Measurements from ENCODE around the gene PIK3CA.
"Not testable (repeated sequence)": the region's sequence is repeated elsewhere in the genome, so short reads cannot be mapped to it uniquely, and the experiment has no call there.

The PIK3CA gene

DNA sequence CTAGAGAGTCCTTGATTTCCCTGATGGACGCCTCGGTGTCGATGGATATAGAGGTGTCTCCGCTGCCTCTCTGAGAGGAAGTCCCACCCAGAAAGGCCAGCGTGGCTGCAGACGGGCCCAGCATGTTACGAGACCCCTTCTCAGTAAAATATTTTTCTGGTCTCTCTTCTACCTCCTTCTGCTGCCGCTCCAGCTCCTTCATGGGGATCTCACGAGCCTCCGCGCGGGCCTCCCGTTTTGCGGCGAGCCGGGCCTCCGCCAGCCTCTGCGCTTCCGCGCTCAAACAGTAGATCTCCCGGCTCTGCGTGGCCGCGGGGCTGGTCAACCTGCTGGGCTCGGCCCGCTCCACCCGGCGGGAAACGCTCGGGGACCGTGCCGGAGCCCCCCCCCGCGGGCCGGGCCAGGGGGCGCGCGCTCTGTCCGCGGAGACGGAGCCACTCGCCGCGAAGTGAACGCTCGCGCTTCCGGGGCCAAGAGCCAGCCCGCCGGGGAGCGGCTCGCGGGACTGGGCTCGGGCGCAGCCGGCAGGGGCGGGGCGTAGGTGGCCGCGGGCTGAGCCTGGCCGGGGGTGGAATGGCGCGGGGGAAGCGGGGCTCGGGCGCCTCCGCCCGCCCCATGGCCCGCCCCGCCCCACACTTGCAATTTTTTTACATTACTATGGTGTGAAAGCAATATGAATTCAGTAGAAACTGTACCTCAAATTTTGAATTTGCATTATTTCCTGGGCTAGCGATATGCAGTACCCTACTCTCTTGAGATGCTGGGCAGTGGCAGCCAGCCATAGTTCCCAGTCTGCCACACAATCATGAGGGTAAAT is 113.0 kb downstream of the PIK3CA start:
- DNase-seq (ENCODE audit: low read depth in 3 of 3, low spot score in 1 of 3) = peak; percentile 4 to 39 (median 38)

DNA sequence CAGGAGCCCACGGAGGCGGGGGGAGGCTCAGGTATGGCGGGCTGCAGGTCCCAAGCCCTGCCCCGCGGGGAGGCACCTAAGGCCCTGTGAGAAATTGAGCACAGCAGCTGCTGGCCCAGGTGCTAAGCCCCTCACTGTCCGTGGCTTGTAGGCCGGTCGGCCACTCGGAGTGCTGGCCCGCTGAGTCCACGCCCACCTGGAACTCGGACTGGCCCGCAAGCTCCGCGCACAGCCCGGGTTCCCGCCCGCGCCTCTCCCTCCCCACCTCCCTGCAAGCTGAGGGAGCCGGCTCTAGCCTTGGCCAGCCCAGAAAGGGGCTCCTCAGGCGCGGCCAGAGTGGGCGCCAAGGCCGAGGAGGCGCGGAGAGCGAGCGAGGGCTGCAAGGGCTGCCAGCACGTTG is 115.0 kb downstream of the PIK3CA start:
- no peak for DNase-seq (ENCODE audit: low read depth in 3 of 3, low spot score in 1 of 3)

GRCh38 chr3:179264449-179264848 is 116.3 kb downstream of the PIK3CA start:
- DNase-seq (ENCODE audit: low read depth in 3 of 3, low spot score in 1 of 3) = no peak

GRCh38 chr3:179265092-179265491 is 116.9 kb downstream of the PIK3CA start:
- no peak for DNase-seq (ENCODE audit: low read depth in 3 of 3, low spot score in 1 of 3)

GRCh38 chr3:179265875-179266274 is 117.7 kb downstream of the PIK3CA start:
- DNase-seq (ENCODE audit: low read depth in 3 of 3, low spot score in 1 of 3) = no peak

GRCh38 chr3:179266701-179267211 is 118.6 kb downstream of the PIK3CA start:
- DNase-seq (ENCODE audit: low read depth in 3 of 3, low spot score in 1 of 3) = no peak

GRCh38 chr3:179268400-179269051 is 120.4 kb downstream of the PIK3CA start:
- no peak for DNase-seq (ENCODE audit: low read depth in 3 of 3, low spot score in 1 of 3)

DNA sequence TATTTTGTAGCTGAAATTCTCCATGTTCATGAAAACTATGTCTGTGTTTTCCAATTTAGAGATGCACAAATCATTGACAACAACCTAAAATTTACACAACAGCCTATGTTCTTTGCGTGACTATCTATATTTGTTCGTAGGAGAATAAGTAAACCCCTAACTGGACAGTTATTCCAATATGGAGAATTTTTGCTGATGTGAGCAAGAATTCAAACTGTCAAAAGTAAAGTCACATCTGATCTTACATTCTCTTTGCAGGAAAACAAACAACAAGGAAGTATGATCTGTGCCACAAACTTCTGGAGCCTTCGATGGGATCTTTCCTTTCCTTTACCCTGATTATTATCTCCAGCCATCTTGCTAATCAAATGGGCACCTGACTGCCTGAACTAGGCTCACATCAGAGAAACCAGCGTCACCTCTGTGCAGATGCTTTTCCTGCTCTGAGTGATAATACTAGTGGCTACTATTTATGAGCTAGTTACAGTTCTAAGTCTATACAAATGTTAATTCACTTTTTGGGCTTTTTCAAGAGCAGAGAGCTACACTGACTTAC is 121.1 kb downstream of the PIK3CA start:
- no peak for DNase-seq (ENCODE audit: low read depth in 3 of 3, low spot score in 1 of 3)

- DNase-seq (ENCODE audit: low read depth in 3 of 3, low spot score in 1 of 3) = no peak
These were observed 124.2 kb downstream of the PIK3CA start for GRCh38 chr3:179272385-179272784.

DNA sequence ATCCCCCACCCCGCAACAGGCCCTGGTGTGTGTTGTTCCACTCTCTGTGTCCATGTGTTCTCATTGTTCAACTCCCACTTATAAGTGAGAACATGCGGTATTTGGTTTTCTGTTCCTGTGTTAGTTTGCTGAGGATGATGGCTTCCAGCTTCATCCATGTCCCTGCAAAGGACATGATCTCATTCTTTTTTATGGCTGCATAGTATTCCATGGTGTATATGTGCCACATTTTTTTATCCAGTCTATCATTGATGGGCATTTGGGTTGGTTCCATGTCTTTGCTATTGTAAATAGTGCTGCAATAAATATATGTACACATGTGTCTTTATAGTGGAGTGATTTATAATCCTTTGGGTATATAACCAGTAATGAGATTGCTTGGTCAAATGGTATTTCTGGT is 126.3 kb downstream of the PIK3CA start:
- DNase-seq (ENCODE audit: low read depth in 3 of 3, low spot score in 1 of 3) = not testable (repeated sequence)

GRCh38 chr3:179276001-179276400 is 127.8 kb downstream of the PIK3CA start:
- no peak for DNase-seq (ENCODE audit: low read depth in 3 of 3, low spot score in 1 of 3)

GRCh38 chr3:179276743-179277142 is 128.6 kb downstream of the PIK3CA start:
- no peak for DNase-seq (ENCODE audit: low read depth in 3 of 3, low spot score in 1 of 3)

DNA sequence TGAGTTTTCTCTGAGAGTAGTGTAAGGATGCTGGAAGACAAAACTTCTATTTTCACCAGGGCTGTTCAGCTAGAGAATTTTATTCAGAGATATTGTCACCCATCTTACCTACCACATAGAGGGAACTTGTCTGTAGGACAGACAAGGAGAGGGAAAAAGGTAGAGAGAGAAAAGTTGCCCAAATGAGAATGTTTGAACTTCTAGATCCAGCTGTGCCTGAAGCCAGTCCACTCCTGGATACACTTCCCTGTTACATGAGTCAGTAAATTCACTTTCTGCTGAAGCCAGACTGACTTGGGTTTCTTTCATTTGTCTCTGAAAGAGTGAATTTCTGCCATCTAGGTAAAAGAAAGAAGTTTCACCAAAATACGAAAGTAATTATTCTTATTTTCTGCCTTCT is 130.0 kb downstream of the PIK3CA start:
- no peak for DNase-seq (ENCODE audit: low read depth in 3 of 3, low spot score in 1 of 3)

DNA sequence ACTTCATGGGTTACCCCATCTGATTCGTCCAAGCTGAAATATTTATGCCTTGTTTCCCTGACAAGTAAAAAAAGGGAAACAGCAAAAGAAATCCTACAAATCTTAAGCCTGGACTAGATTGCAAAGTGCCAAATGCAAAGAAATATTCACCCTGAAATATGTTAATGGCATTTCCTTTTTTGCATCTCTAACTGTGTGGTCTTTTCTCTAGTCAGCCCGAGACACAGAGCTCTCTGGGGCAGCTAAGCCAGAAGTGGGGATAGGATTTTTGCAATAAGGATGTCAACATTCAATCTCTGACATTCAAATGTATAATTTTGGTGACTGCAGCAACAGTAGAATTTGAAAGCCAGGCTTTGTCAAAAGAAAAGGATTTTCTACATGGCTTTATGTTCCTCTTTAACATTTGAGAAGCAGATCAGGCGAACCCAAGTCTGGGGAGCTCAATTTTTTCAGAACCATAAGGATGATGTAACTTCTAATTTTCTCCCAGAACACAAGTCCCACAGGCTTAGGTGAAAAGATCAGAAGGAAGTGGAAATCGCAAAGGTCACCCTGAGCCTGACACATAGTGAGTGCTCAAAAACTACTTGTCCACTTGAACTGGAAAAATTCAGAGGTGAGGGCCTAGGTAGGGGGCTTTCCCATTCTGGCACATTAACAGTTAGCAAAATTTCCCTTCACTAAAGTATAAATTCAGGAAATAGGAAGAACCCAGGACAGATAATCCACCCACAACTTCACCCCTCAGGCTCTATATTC is 131.0 kb downstream of the PIK3CA start:
- no peak for DNase-seq (ENCODE audit: low read depth in 3 of 3, low spot score in 1 of 3)

GRCh38 chr3:179279837-179280236 is 131.7 kb downstream of the PIK3CA start:
- no peak for DNase-seq (ENCODE audit: low read depth in 3 of 3, low spot score in 1 of 3)

GRCh38 chr3:179281825-179282224 is 133.7 kb downstream of the PIK3CA start:
- DNase-seq (ENCODE audit: low read depth in 3 of 3, low spot score in 1 of 3) = no peak

- no peak for DNase-seq (ENCODE audit: low read depth in 3 of 3, low spot score in 1 of 3)
These were observed 138.2 kb downstream of the PIK3CA start for GRCh38 chr3:179286331-179286730.

- DNase-seq (ENCODE audit: low read depth in 3 of 3, low spot score in 1 of 3) = no peak
These were observed 140.7 kb downstream of the PIK3CA start for GRCh38 chr3:179288845-179289244.

GRCh38 chr3:179289295-179289694 is 141.1 kb downstream of the PIK3CA start:
- no peak for DNase-seq (ENCODE audit: low read depth in 3 of 3, low spot score in 1 of 3)
